ENCODE results near the gene CSN2. TPM values are rescaled to one million over a fixed set of nuclear protein-coding genes. Genes with fewer than 3 reads are reported as not detected.

The CSN2 gene
- total and polyA plus RNA-seq, 8 donors: not detected

DNA sequence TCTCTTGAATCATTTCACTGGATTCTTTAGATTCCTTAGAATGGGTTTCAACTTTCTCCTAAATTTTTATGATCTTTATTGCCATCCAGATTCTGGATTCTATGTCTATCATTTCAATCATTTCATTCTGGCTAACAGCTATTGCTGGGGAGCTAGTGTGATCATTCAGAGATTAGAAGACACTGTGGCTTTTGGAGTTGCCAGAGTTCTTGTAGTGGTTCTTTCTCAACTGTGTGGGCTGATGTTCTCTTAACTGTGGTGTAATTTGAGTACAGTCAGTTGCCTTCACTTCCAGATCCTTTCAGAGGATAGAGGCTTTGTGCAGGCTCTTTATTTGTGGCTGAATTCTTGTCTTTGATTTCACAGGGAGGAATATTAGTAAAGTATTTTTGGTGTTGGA, 12.1 kb upstream of the CSN2 start:
- FAIRE-seq: no peak
- TF ChIP-seq, protein P1, sequence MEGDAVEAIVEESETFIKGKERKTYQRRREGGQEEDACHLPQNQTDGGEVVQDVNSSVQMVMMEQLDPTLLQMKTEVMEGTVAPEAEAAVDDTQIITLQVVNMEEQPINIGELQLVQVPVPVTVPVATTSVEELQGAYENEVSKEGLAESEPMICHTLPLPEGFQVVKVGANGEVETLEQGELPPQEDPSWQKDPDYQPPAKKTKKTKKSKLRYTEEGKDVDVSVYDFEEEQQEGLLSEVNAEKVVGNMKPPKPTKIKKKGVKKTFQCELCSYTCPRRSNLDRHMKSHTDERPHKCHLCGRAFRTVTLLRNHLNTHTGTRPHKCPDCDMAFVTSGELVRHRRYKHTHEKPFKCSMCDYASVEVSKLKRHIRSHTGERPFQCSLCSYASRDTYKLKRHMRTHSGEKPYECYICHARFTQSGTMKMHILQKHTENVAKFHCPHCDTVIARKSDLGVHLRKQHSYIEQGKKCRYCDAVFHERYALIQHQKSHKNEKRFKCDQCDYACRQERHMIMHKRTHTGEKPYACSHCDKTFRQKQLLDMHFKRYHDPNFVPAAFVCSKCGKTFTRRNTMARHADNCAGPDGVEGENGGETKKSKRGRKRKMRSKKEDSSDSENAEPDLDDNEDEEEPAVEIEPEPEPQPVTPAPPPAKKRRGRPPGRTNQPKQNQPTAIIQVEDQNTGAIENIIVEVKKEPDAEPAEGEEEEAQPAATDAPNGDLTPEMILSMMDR (IDR thresholded peaks at IDR 0.05): no peak
- Histone ChIP-seq H3K4me3 (no peak overlapping the region), H3K4me1 (no peaks in the 10 kb centered on the region), H3K27ac (no peak overlapping the region), H3K36me3 (no peaks in the 10 kb centered on the region), H3K27me3 (no peaks in the 10 kb centered on the region), H3K9me3 (no peaks in the 10 kb centered on the region)
- DNase-seq: no peak
- ATAC-seq: no peak
- intact Hi-C loops (cut with DNase I): no loop called here

DNA sequence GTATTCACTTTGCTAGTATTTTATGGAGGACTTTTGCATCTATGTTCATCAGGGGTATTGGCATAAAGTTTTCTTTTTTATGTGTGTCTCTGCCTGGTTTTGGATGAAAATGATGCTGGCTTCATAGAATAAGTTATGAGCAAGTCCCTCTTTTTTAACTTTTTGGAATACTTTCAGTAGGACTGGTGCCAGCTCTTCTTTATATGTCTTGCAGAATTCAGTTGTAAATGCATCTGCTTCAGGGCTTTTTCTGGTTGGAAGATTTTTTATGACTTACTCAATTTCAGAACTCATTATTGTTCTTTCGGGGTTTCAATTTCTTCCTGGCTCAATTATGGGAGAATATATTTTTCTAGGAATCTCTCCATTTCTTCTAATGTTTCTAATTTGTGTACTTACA, 9.1 kb upstream of the CSN2 start:
- Histone ChIP-seq H3K27me3 (no peaks in the 10 kb centered on the region), H3K36me3 (no peaks in the 10 kb centered on the region), H3K4me1 (no peaks in the 10 kb centered on the region), H3K4me3 (no peak overlapping the region), H3K27ac (no peak overlapping the region), H3K9me3 (no peaks in the 10 kb centered on the region)
- ATAC-seq (no peak), DNase-seq (no peak), FAIRE-seq (no peak)
- intact Hi-C loops (cut with DNase I): no loop called here
- TF ChIP-seq, protein P1 (IDR thresholded peaks at IDR 0.05): no peak
- 86 to 97% methylated on average over 1 of the region's 1 CpG for WGBS, 2 donors

DNA sequence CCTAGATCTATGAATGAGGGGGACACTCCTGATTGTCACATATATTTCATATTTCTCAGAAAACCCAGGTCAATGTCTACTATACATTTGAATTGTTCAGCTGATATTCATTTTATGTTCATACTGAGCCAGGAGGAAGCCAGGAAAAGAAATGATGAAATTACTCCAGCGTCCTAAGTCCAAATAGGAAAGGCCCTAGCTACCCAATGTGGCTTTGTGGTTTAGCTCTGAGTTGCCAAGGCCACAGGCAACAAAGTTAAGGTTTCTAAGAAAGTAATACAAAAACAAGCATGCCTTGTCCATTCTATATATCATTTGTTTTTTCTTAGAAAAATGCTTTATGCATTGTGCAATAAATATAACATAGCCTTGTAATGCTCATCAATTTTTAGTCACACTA, 4.5 kb upstream of the CSN2 start:
- Histone ChIP-seq H3K9me3 (no peaks in the 10 kb centered on the region), H3K27me3 (no peaks in the 10 kb centered on the region), H3K36me3 (no peaks in the 10 kb centered on the region), H3K4me1 (no peaks in the 10 kb centered on the region), H3K4me3 (no peak overlapping the region), H3K27ac (no peak overlapping the region)
- FAIRE-seq (no peak), ATAC-seq (no peak), DNase-seq (no peak)
- WGBS, 2 donors: 68 to 82% methylated on average over 1 of the region's 1 CpG
- intact Hi-C loops (cut with DNase I): no loop called here
- TF ChIP-seq, protein P1 (IDR thresholded peaks at IDR 0.05): no peak

DNA sequence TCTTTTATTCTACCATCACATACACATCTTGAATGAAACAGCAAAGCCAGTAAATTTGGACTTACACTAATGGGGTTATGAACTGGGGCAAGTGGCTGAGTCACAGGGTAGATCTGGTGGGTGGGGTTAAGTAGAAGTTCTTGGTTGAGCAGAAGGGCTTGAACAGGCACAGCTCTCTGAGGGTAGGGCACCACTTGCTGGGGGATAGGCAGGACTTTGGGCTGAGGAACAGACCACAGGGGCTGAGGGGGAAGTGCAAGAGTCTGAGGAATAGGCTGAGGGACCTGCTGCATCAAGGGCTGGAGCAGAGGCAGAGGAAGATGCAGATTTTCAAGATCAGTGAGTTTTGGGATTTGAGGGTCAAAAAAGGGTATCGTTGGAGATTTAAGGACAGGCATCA, 8.3 kb downstream of the CSN2 start:
- Histone ChIP-seq H3K9me3 (no peaks in the 10 kb centered on the region), H3K36me3 (no peaks in the 10 kb centered on the region), H3K27me3 (no peaks in the 10 kb centered on the region), H3K4me3 (no peak overlapping the region), H3K4me1 (no peaks in the 10 kb centered on the region), H3K27ac (no peak overlapping the region)
- WGBS, 2 donors: 89 to 90% methylated on average over 1 of the region's 1 CpG
- TF ChIP-seq, protein P1 (IDR thresholded peaks at IDR 0.05): no peak
- no peak for FAIRE-seq
- no peak for DNase-seq
- intact Hi-C loops (cut with DNase I): no loop called here
- no peak for ATAC-seq

DNA sequence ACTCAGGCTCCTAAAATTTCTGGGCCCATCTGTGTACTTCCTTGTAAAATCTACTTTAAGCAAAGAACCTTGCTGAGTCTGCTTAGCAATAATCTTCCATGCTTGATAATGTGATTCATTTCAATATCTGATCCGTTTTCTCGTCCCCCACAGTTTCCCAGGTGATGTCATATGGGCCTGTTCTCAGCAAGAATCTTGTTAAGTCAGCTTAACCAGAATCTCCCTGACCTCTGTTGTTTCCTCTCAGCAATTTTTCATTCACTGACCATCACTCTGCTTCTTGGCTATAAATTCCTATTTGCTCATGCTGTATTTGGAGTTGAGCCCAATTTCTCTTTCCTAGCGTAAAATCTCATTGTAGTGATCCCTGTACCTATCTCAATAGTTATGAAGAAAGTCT, 13.9 kb downstream of the CSN2 start:
- Histone ChIP-seq H3K4me3 (no peak overlapping the region), H3K36me3 (no peaks in the 10 kb centered on the region), H3K27ac (no peak overlapping the region), H3K9me3 (no peaks in the 10 kb centered on the region), H3K4me1 (no peaks in the 10 kb centered on the region), H3K27me3 (no peaks in the 10 kb centered on the region)
- no peak for FAIRE-seq
- no peak for ATAC-seq
- intact Hi-C loops (cut with DNase I): no loop called here
- TF ChIP-seq, protein P1 (IDR thresholded peaks at IDR 0.05): no peak
- WGBS, 2 donors: 45 to 47% methylated on average over 3 of the region's 3 CpGs
- DNase-seq: no peak

All from pancreas (tissue), 10 donors.